Measurements from ENCODE around the gene STXBP2. TPM values are rescaled to one million over a fixed set of nuclear protein-coding genes. Genes with fewer than 3 reads are reported as not detected.

The STXBP2 gene
- total and polyA plus RNA-seq, 10 donors = 58.8 to 455 (median 182) TPM

GRCh38 chr19:7637374-7638256 is 705 bp downstream of the STXBP2 start:
- Histone ChIP-seq H3K27me3 (replicated peaks in 1 of 7) (peaks cover 0 to 14% (median 0%) of the 10 kb centered on the region in 7 donors), H3K27ac (peak overlapping the region; percentile 86 to 96 (median 94)), H3K36me3 (peaks cover 0 to 48% (median 13%) of the 10 kb centered on the region in 6 donors), H3K9me3 (no peaks in the 10 kb centered on the region), H3K4me1 (peaks cover 6 to 56% (median 35%) of the 10 kb centered on the region in 6 donors), H3K4me3 (peak overlapping the region; percentile 58 to 87 (median 66))
- peak; percentile 93 for DNase-seq
- intact Hi-C loops (cut with DNase I; ENCODE audit: low total_unique reads) = no loop called here
- WGBS, 5 donors = 28 to 52% (median 32%) methylated on average over 18 to 30 of the region's 30 CpGs
- TF ChIP-seq POLR2AphosphoS5 (IDR thresholded peaks at IDR 0.05) (peak in 2 of 3 donors; percentile 22 to 50), POLR2A (IDR thresholded peaks at IDR 0.05) (no peak)
- TF ChIP-seq, protein P1, sequence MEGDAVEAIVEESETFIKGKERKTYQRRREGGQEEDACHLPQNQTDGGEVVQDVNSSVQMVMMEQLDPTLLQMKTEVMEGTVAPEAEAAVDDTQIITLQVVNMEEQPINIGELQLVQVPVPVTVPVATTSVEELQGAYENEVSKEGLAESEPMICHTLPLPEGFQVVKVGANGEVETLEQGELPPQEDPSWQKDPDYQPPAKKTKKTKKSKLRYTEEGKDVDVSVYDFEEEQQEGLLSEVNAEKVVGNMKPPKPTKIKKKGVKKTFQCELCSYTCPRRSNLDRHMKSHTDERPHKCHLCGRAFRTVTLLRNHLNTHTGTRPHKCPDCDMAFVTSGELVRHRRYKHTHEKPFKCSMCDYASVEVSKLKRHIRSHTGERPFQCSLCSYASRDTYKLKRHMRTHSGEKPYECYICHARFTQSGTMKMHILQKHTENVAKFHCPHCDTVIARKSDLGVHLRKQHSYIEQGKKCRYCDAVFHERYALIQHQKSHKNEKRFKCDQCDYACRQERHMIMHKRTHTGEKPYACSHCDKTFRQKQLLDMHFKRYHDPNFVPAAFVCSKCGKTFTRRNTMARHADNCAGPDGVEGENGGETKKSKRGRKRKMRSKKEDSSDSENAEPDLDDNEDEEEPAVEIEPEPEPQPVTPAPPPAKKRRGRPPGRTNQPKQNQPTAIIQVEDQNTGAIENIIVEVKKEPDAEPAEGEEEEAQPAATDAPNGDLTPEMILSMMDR (IDR thresholded peaks at IDR 0.05 in 8 of 11, conservative IDR thresholded peaks at IDR 0.05 in 3 of 11) = no peak

DNA sequence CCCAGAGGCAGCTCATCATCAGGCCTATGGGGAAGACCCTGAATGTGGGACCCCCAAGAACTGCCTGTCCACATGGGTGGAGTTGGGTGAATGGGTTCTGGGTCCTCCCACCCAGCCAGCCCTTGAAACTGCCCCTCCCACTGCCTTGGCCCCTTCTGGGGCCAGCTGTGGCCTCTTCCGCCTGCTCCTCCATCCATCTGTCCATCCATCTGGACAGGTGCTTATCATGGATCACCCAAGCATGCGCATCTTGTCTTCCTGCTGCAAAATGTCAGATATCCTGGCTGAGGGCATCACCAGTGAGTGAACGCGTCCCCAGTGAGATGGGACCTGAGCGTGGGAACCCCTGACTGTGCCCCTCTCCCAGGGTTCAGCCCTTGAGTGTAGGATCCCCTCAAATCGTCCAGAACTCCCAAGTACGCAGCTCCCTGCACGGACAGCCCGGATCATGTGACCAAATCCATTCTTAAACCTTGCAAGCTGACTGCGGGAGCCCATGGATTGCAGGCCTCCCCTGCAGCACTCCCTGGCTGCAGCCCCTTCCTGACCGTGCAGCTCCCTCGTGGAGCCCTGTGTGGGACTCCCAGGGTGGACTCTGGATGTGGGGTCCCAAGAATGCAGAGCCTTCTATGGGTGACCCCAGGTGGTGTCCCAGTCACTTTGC is 2.0 kb downstream of the STXBP2 start:
- peaks cover 6 to 56% (median 35%) of the 10 kb centered on the region in 6 donors for H3K4me1 ChIP-seq
- no peak for DNase-seq
- intact Hi-C loops (cut with DNase I; ENCODE audit: low total_unique reads) = no loop called here
- TF ChIP-seq POLR2AphosphoS5 (IDR thresholded peaks at IDR 0.05) (no peak), POLR2A (IDR thresholded peaks at IDR 0.05) (no peak)
- TF ChIP-seq, protein P1 (IDR thresholded peaks at IDR 0.05 in 8 of 11, conservative IDR thresholded peaks at IDR 0.05 in 3 of 11) = no peak
- H3K4me3 ChIP-seq = no peak overlapping the region
- H3K27ac ChIP-seq = peak overlapping the region in 1 of 8 donors; percentile 95
- H3K36me3 ChIP-seq = peaks cover 0 to 51% (median 12%) of the 10 kb centered on the region in 6 donors
- peaks cover 0 to 14% (median 0%) of the 10 kb centered on the region in 7 donors for H3K27me3 ChIP-seq (replicated peaks in 1 of 7)
- WGBS, 5 donors = 81 to 100% (median 89%) methylated on average over 3 to 12 of the region's 12 CpGs
- no peaks in the 10 kb centered on the region for H3K9me3 ChIP-seq

- TF ChIP-seq POLR2AphosphoS5 (IDR thresholded peaks at IDR 0.05) = no peak
- TF ChIP-seq, protein P1 (IDR thresholded peaks at IDR 0.05 in 8 of 11, conservative IDR thresholded peaks at IDR 0.05 in 3 of 11) = no peak
- no peak for TF ChIP-seq POLR2A (IDR thresholded peaks at IDR 0.05)
- Histone ChIP-seq H3K4me1 (peaks cover 6 to 64% (median 38%) of the 10 kb centered on the region in 6 donors), H3K36me3 (peaks cover 0 to 60% (median 17%) of the 10 kb centered on the region in 6 donors), H3K27ac (no peak overlapping the region), H3K9me3 (no peaks in the 10 kb centered on the region), H3K27me3 (replicated peaks in 1 of 7) (peaks cover 0 to 14% (median 0%) of the 10 kb centered on the region in 7 donors), H3K4me3 (no peak overlapping the region)
- 94 to 97% (median 97%) methylated on average over 13 of the region's 13 CpGs for WGBS, 5 donors
- DNase-seq = no peak
- intact Hi-C loops (cut with DNase I; ENCODE audit: low total_unique reads) = no loop called here
These were observed 3.0 kb downstream of the STXBP2 start for GRCh38 chr19:7639863-7640348.
